K562 (cell line): ENCODE measurements around the gene UIMC1. TPM values are rescaled to one million over a fixed set of nuclear protein-coding genes. Genes with fewer than 3 reads are reported as not detected.

Experiments
- ATAC-seq: fragments of 200-7000 bp; cut with Tn5 transposase; 3 replicates; pipeline ENCODE4 v1.9.1; 2020; ENCODE audit warnings: moderate library complexity
- BruUV-seq: library from RNA; stranded (reverse); fragments of 400-500 nt; replicated peaks from 2 replicates; lab custom pipeline; 2021; lab: Mats Ljungman, UMichigan
- CTCF ChIA-PET: fragments of 300-600 bp; formaldehyde crosslinking; extraction: SDS; loops from one replicate; lab custom pipeline; 2021; ENCODE audit warnings: low intra/inter-chr PET ratio; lab: Yijun Ruan, JAX
- POLR2A ChIA-PET: fragments of 300-600, 350-650 bp; sonication (Branson Sonifier 250); formaldehyde crosslinking; extraction: SDS; loops from one replicate; lab custom pipeline; 2021; ENCODE audit warnings: antibody characterized with exemption, inconsistent platforms; lab: Yijun Ruan, JAX
- DNase-seq, 4 experiments: peaks; one replicate each; pipeline versions ENCODE4 v3.0.0 to v3.0.0-alpha.2; 2011 to 2018; ENCODE audit warnings: low spot score in 3 of 4, mixed read lengths in 3 of 4; ENCODE audit errors: extremely low read depth in 1 of 4
- FAIRE-seq: peaks from 2 replicates; lab custom pipeline; 2011; peaks lifted over from hg19 to GRCh38; lab: Jason Lieb, UNC
- H2AFZ ChIP-seq: 2 replicates; pipeline ENCODE4 v1.6.0; 2011; ENCODE audit warnings: low read depth, low read length, control low read depth, inconsistent platforms
- H3K27ac ChIP-seq: fragments of 200-600 bp; 3 replicates; pipeline ENCODE4 v1.8.0; 2011; ENCODE audit warnings: low read depth, mild to moderate bottlenecking, control low read depth, inconsistent platforms, low read length, moderate library complexity, mixed read lengths; ENCODE audit errors: extremely low read depth
- H3K27me3 ChIP-seq, 2 experiments: fragments of 300-600 bp in 1 of 2; 2 replicates in 1 of 2; 3 replicates in 1 of 2; pipeline versions ENCODE4 v1.6.0 to v1.8.0; 2011; ENCODE audit warnings: inconsistent platforms in 2 of 2, low read length in 2 of 2, mild to moderate bottlenecking in 1 of 2, mixed read lengths in 1 of 2, moderate library complexity in 1 of 2; ENCODE audit not compliant: control insufficient read depth in 2 of 2, insufficient read depth in 2 of 2
- H3K36me3 ChIP-seq: fragments of 300-600 bp; 3 replicates; pipeline ENCODE4 v1.8.0; 2011; ENCODE audit warnings: mild to moderate bottlenecking, low read length, inconsistent platforms; ENCODE audit not compliant: control insufficient read depth, insufficient read depth
- H3K4me1 ChIP-seq, 2 experiments: fragments of 200-600 bp in 1 of 2; replicated peaks in 1 of 2; 2 replicates in 1 of 2; 3 replicates in 1 of 2; pipeline versions ENCODE4 v1.5.1 to v1.8.0; 2011; ENCODE audit warnings: inconsistent platforms in 2 of 2, low read length in 2 of 2, mild to moderate bottlenecking in 1 of 2, mixed read lengths in 1 of 2, moderate library complexity in 1 of 2; ENCODE audit not compliant: control insufficient read depth in 2 of 2, insufficient read depth in 2 of 2
- H3K4me2 ChIP-seq: 2 replicates; pipeline ENCODE4 v1.6.1; 2011; ENCODE audit warnings: low read length, control low read depth, inconsistent platforms, mixed read lengths; ENCODE audit not compliant: insufficient read depth
- H3K4me3 ChIP-seq: fragments of 200-600 bp; sonication (generic), shearing (Covaris generic); 2 replicates; pipeline ENCODE4 v1.5.1; 2016; ENCODE audit warnings: control low read depth, inconsistent platforms
- H3K79me2 ChIP-seq: fragments of 200-600 bp; 3 replicates; pipeline ENCODE4 v1.8.0; 2011; ENCODE audit warnings: low read length, inconsistent platforms; ENCODE audit not compliant: control insufficient read depth, insufficient read depth
- H3K9ac ChIP-seq, 2 experiments: 2 replicates each; pipeline versions ENCODE4 v1.6.0 to v1.6.1; 2011; ENCODE audit warnings: low read depth in 2 of 2, low read length in 2 of 2, control low read depth in 1 of 2, inconsistent platforms in 1 of 2, mild to moderate bottlenecking in 1 of 2, mixed read lengths in 1 of 2; ENCODE audit not compliant: insufficient read depth in 1 of 2
- H3K9me1 ChIP-seq: one replicate; pipeline ENCODE4 v1.6.0; 2011; ENCODE audit warnings: inconsistent platforms, mild to moderate bottlenecking, low read length, moderate library complexity; ENCODE audit not compliant: control insufficient read depth, insufficient read depth
- H3K9me3 ChIP-seq: replicated peaks from 2 replicates; pipeline ENCODE4 v1.5.1; 2011; ENCODE audit warnings: low read depth, low read length, inconsistent platforms; ENCODE audit not compliant: control insufficient read depth, insufficient read depth
- H4K20me1 ChIP-seq: replicated peaks from 2 replicates; pipeline ENCODE4 v1.6.1; 2011; ENCODE audit warnings: low read length, inconsistent platforms, mixed read lengths; ENCODE audit not compliant: control insufficient read depth, insufficient read depth
- KLF13 ChIP-seq: fragments of 450-650 bp; IDR thresholded peaks from 2 replicates; pipeline ENCODE4 v1.6.1; 2016; ENCODE audit warnings: missing genetic modification characterization, low read depth, mild to moderate bottlenecking, missing compliant biosample characterization, moderate library complexity, borderline replicate concordance
- NONO ChIP-seq, 2 experiments: fragments of 200-400 bp in 1 of 2; fragments of 450-650 bp in 1 of 2; formaldehyde crosslinking in 1 of 2; IDR thresholded peaks; 2 replicates each; pipeline ENCODE4 v1.6.1; 2017; ENCODE audit warnings: low read depth in 2 of 2, mild to moderate bottlenecking in 2 of 2, moderate library complexity in 2 of 2, low read length in 1 of 2
- RAD51 ChIP-seq: fragments of 450-650 bp; IDR thresholded peaks from 2 replicates; pipeline ENCODE4 v1.7.1; 2016; ENCODE audit warnings: low read depth, mild to moderate bottlenecking, borderline replicate concordance
- TOE1 ChIP-seq, 2 experiments: fragments of 450-650 bp in 1 of 2; sonication (generic) in 1 of 2; formaldehyde crosslinking in 1 of 2; IDR thresholded peaks; 2 replicates each; pipeline versions ENCODE4 v1.7.1 to v1.8.0; 2016 to 2022; ENCODE audit warnings: borderline replicate concordance in 2 of 2, mild to moderate bottlenecking in 2 of 2, antibody characterized with exemption in 1 of 2, inconsistent platforms in 1 of 2, low read depth in 1 of 2, missing genetic modification reagents in 1 of 2, moderate library complexity in 1 of 2
- ZNF41 ChIP-seq: fragments of 250-450 bp; sonication (Bioruptor Pico); conservative IDR thresholded peaks from 2 replicates; pipeline ENCODE4 v1.4.0; 2020; ENCODE audit warnings: mild to moderate bottlenecking
- WGBS: fragments of 100-300 bp; shearing (Covaris generic); methylation state at CpG from one replicate; pipeline ENCODE4 v1.1.6; 2016; ENCODE audit warnings: low coverage, mixed read lengths; ENCODE audit not compliant: insufficient coverage; ENCODE audit errors: missing lambda C conversion rate; 5-methylcytosine and 5-hydroxymethylcytosine counted together
- in situ Hi-C: fragments of 300-500 bp; cut with MboI; formaldehyde crosslinking; loops from 4 replicates; pipeline ENCODE4 v1.15.0; 2018; ENCODE audit warnings: inconsistent platforms, mixed read lengths
- intact Hi-C: fragments of 100-400 bp; cut with micrococcal nuclease; formaldehyde crosslinking; loops from 2 replicates; pipeline ENCODE4 v1.14.2; 2022
- polyA plus RNA-seq, 8 experiments: library from polyadenylated mRNA; depleted of rRNA in 4 of 8; stranded (reverse) in 5 of 8; unstranded in 3 of 8; fragments of >200 nt; fragmentation: Nextera tagmentation in 2 of 8; fragmentation: Illumina TruSeq in 1 of 8; extraction: Ambion mirVana in 2 of 8; extraction: Trizol in 1 of 8; gene quantifications; 2 replicates each; pipeline versions ENCODE4 v1.2.1 to v1.2.3, GENCODE V29; 2011 to 2014; ENCODE audit warnings: inconsistent platforms in 1 of 8, missing spikeins in 1 of 8
- total RNA-seq, 7 experiments: library from RNA; depleted of rRNA in 6 of 7; stranded (reverse); fragments of >200 nt in 6 of 7; fragmentation: Illumina TruSeq in 2 of 7; extraction: Trizol in 2 of 7; gene quantifications; 2 replicates each; pipeline versions ENCODE4 v1.2.1 to v1.2.3, GENCODE V29; 2011 to 2021; ENCODE audit warnings: low replicate concordance in 1 of 7
- TF ChIP-seq, protein P1 (sequence below): sonication (generic); formaldehyde crosslinking; IDR thresholded peaks from 2 replicates; pipeline ENCODE4 v1.9.0; 2022; ENCODE audit warnings: mild to moderate bottlenecking, missing genetic modification reagents
- TF ChIP-seq, protein P2 (sequence below): sonication (generic); formaldehyde crosslinking; IDR thresholded peaks from 2 replicates; pipeline ENCODE4 v1.9.0; 2022; ENCODE audit warnings: mild to moderate bottlenecking, missing genetic modification reagents
- TF ChIP-seq, protein P3 (sequence below): IDR thresholded peaks from 2 replicates; pipeline ENCODE4 v1.6.1; 2011; ENCODE audit warnings: borderline replicate concordance, low read depth, mild to moderate bottlenecking, moderate library complexity, low read length; ENCODE audit not compliant: insufficient read depth, poor library complexity, severe bottlenecking
- TF ChIP-seq, protein P4 (sequence below): sonication (generic); formaldehyde crosslinking; IDR thresholded peaks from 2 replicates; pipeline ENCODE4 v1.5.0; 2020; ENCODE audit warnings: missing genetic modification reagents
- TF ChIP-seq, protein P5 (sequence below): fragments of 450-650 bp; formaldehyde crosslinking; IDR thresholded peaks from 2 replicates; pipeline ENCODE4 v1.4.0; 2020; ENCODE audit warnings: mild to moderate bottlenecking, mixed read lengths

UIMC1 gene
- total and polyA plus RNA-seq, 9 of the 15 experiments (the other 6 are each of a cell fraction or from before 2014, with no cell fraction given) = 14.9 to 51.7 (median 36.8) TPM

DNA sequence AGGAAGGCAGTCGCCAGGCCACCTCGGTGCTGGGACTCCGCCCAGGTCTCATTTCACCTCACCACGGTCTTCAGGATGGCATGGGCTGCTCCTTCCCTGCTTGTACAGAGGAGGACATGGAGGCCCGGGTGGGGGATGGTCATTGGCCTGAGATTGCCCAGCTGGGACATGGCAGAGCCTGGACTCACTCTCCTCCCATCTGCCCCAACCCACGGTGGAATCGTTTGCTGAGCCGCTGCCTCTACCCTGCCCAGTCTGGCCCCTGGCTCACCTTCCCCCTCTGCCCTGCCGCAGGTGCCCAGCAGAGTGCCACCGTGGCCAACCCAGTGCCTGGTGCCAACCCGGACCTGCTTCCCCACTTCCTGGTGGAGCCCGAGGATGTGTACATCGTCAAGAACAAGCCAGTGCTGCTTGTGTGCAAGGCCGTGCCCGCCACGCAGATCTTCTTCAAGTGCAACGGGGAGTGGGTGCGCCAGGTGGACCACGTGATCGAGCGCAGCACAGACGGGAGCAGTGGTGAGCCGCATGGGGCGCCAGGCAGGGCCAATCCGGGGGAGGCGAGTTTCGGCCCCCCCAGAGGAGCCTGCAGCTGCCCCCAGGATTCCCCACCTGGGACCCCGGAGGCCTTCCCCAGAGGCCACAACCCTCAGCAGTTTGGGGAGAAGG is 144.1 kb downstream of the UIMC1 start:
- no peak overlapping the region for H3K4me2 ChIP-seq
- peak in 2 of 4 experiments; percentile 45 to 49 for DNase-seq
- H3K9me1 ChIP-seq = no peaks in the 10 kb centered on the region
- WGBS = 3% methylated on average over 23 of the region's 28 CpGs
- no peak for FAIRE-seq
- H4K20me1 ChIP-seq = peaks cover 35% of the 10 kb centered on the region; the same call in 1 of the 2 replicates
- TF ChIP-seq, protein P1, sequence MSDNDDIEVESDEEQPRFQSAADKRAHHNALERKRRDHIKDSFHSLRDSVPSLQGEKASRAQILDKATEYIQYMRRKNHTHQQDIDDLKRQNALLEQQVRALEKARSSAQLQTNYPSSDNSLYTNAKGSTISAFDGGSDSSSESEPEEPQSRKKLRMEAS = peak; percentile 61
- TF ChIP-seq, protein P2, sequence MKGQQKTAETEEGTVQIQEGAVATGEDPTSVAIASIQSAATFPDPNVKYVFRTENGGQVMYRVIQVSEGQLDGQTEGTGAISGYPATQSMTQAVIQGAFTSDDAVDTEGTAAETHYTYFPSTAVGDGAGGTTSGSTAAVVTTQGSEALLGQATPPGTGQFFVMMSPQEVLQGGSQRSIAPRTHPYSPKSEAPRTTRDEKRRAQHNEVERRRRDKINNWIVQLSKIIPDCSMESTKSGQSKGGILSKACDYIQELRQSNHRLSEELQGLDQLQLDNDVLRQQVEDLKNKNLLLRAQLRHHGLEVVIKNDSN (CRISPR knock-in tag) = peak; percentile 89
- TF ChIP-seq KLF13 (no peak), NONO (IDR thresholded peaks at IDR 0.05; ENCODE audit: low read depth in 2 of 2, low read length in 1 of 2) (no peak), TOE1 (IDR thresholded peaks at IDR 0.05; ENCODE audit: borderline replicate concordance) (0 out of 2 replicates have a peak, but pooled peaks have one; percentile 26), TOE1 (CRISPR knock-in tag; IDR thresholded peaks at IDR 0.05; ENCODE audit: borderline replicate concordance, low read depth) (no peak), ZNF41 (CRISPR knock-in tag) (no peak), RAD51 (peak; percentile 66; the same call in 1 of the 2 replicates)
- TF ChIP-seq, protein P3, sequence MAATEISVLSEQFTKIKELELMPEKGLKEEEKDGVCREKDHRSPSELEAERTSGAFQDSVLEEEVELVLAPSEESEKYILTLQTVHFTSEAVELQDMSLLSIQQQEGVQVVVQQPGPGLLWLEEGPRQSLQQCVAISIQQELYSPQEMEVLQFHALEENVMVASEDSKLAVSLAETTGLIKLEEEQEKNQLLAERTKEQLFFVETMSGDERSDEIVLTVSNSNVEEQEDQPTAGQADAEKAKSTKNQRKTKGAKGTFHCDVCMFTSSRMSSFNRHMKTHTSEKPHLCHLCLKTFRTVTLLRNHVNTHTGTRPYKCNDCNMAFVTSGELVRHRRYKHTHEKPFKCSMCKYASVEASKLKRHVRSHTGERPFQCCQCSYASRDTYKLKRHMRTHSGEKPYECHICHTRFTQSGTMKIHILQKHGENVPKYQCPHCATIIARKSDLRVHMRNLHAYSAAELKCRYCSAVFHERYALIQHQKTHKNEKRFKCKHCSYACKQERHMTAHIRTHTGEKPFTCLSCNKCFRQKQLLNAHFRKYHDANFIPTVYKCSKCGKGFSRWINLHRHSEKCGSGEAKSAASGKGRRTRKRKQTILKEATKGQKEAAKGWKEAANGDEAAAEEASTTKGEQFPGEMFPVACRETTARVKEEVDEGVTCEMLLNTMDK = peak; percentile 53
- TF ChIP-seq, protein P4, sequence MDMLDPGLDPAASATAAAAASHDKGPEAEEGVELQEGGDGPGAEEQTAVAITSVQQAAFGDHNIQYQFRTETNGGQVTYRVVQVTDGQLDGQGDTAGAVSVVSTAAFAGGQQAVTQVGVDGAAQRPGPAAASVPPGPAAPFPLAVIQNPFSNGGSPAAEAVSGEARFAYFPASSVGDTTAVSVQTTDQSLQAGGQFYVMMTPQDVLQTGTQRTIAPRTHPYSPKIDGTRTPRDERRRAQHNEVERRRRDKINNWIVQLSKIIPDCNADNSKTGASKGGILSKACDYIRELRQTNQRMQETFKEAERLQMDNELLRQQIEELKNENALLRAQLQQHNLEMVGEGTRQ (CRISPR knock-in tag) = peak; percentile 73
- TF ChIP-seq, protein P5, sequence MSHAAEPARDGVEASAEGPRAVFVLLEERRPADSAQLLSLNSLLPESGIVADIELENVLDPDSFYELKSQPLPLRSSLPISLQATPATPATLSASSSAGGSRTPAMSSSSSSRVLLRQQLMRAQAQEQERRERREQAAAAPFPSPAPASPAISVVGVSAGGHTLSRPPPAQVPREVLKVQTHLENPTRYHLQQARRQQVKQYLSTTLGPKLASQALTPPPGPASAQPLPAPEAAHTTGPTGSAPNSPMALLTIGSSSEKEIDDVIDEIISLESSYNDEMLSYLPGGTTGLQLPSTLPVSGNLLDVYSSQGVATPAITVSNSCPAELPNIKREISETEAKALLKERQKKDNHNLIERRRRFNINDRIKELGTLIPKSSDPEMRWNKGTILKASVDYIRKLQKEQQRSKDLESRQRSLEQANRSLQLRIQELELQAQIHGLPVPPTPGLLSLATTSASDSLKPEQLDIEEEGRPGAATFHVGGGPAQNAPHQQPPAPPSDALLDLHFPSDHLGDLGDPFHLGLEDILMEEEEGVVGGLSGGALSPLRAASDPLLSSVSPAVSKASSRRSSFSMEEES (CRISPR knock-in tag) = peak; percentile 61
- intact Hi-C loops = no loop called here
- peak; percentile 43 for ATAC-seq
- POLR2A ChIA-PET = interaction anchor here (1.7 kb wide), 1 partner anchor 15 kb away, joined by 6 read pairs; no protein-coding TSS in a partner anchor
- peaks cover 26 to 85% of the 10 kb centered on the region in 2 experiments for H3K27me3 ChIP-seq
- peak overlapping the region in 1 of 2 experiments; percentile 52; a peak in 1 of 4 replicates for H3K9ac ChIP-seq
- H3K36me3 ChIP-seq = no peaks in the 10 kb centered on the region
- H3K27ac ChIP-seq = no peak overlapping the region
- H3K4me3 ChIP-seq = no peak overlapping the region
- CTCF ChIA-PET = no interaction called here
- no TSS peak for BruUV-seq
- no peaks in the 10 kb centered on the region for H3K79me2 ChIP-seq
- H3K9me3 ChIP-seq = no peaks in the 10 kb centered on the region
- H2AFZ ChIP-seq = no peak overlapping the region
- in situ Hi-C loops = no loop called here
- H3K4me1 ChIP-seq = peaks cover 5 to 42% of the 10 kb centered on the region in 2 experiments; a peak in 4 of 5 replicates
